Stimulated activated CD8-positive, alpha-beta memory T cell treated with anti-CD3 and anti-CD28 coated beads, Interleukin-4, amount 100 ng/mL, for 1 hour (primary cell): ENCODE measurements around the gene TMEM182.

Experiments
- DNase-seq, 2 donors: peaks; one replicate each; pipeline ENCODE4 v3.0.0-alpha.2; 2020; ENCODE audit warnings: low read depth in 2 of 2, low spot score in 1 of 2

The TMEM182 gene

DNA sequence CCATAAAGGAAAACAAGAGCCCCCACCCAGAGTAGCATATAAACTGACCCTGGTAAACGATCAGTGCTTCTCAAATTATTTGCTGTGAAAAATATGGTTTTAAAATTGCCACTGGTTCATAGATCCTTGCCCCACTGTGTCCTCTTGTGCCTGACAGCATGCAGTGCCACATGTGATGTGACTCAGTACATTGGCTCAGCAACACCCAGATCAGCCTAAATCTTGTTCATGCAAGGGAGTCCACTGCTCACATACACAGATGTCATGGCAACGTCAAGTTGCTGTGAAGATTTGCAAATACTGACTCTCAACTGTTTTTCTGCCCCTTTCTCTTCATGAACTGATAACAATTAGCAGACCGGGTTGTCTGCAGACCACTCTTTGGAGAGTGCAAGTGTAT, 91.0 kb downstream of the TMEM182 start:
- DNase-seq = no peak
